PC-9 (cell line): ENCODE measurements around the gene IFI27. TPM values are rescaled to one million over a fixed set of nuclear protein-coding genes. Genes with fewer than 3 reads are reported as not detected.
"Not testable (repeated sequence)": the region's sequence is repeated elsewhere in the genome, so short reads cannot be mapped to it uniquely, and the experiment has no call there.

Source experiments
- BruUV-seq: library from RNA; stranded (reverse); fragments of 400-500 nt; replicated peaks from 2 replicates; lab custom pipeline; 2021; lab: Mats Ljungman, UMichigan
- CTCF ChIA-PET: fragments of 300-600 bp; sonication (Branson Sonifier 250); formaldehyde crosslinking; loops from one replicate; lab custom pipeline; 2022; ENCODE audit warnings: antibody characterized with exemption; lab: Charles Lee
- POLR2A ChIA-PET: fragments of 300-600 bp; sonication (Branson Sonifier 250); formaldehyde crosslinking; loops from one replicate; lab custom pipeline; 2022; ENCODE audit warnings: antibody characterized with exemption; ENCODE audit not compliant: unreplicated experiment; lab: Charles Lee
- DNase-seq, 2 experiments: peaks; one replicate each; pipeline versions ENCODE4 v3.0.0 to v3.0.0-alpha.2; 2015 to 2022; ENCODE audit warnings: mixed read lengths in 1 of 2
- H2AFZ ChIP-seq: fragments of 200-600 bp; sonication (generic); 2 replicates; pipeline ENCODE4 v1.8.1; 2017; ENCODE audit warnings: antibody characterized with exemption
- H3F3A ChIP-seq: fragments of 200-600 bp; sonication (generic); 2 replicates; pipeline ENCODE4 v1.8.1; 2017; ENCODE audit warnings: antibody characterized with exemption, mild to moderate bottlenecking, low read depth; ENCODE audit not compliant: insufficient read depth
- H3K27ac ChIP-seq: fragments of 200-600 bp; sonication (generic); 2 replicates; pipeline ENCODE4 v1.6.1; 2016; ENCODE audit warnings: mixed run types
- H3K27me3 ChIP-seq: fragments of 200-600 bp; sonication (generic); 2 replicates; pipeline ENCODE4 v1.6.1; 2016; ENCODE audit warnings: low read depth, mixed run types; ENCODE audit not compliant: insufficient read depth
- H3K36me3 ChIP-seq: fragments of 200-600 bp; sonication (generic); 2 replicates; pipeline ENCODE4 v1.6.1; 2016; ENCODE audit warnings: low read depth, mixed run types
- H3K4me1 ChIP-seq: fragments of 200-600 bp; sonication (generic); replicated peaks from 2 replicates; pipeline ENCODE4 v1.6.1; 2016; ENCODE audit warnings: mixed run types; ENCODE audit not compliant: insufficient read depth
- H3K4me2 ChIP-seq: fragments of 200-600 bp; sonication (generic); 2 replicates; pipeline ENCODE4 v1.6.1; 2017; ENCODE audit warnings: mixed run types
- H3K4me3 ChIP-seq: fragments of 200-600 bp; sonication (generic); 2 replicates; pipeline ENCODE4 v1.6.1; 2016; ENCODE audit warnings: mixed run types
- H3K79me2 ChIP-seq: fragments of 200-600 bp; sonication (generic); 2 replicates; pipeline ENCODE4 v1.6.1; 2017; ENCODE audit warnings: low read depth, mixed run types
- H3K9me2 ChIP-seq: fragments of 200-600 bp; sonication (generic); 2 replicates; pipeline ENCODE4 v1.8.1; 2017; ENCODE audit warnings: mild to moderate bottlenecking; ENCODE audit not compliant: insufficient read depth
- H3K9me3 ChIP-seq: fragments of 200-600 bp; sonication (generic); 2 replicates; pipeline ENCODE4 v1.8.1; 2016; ENCODE audit warnings: low read depth; ENCODE audit not compliant: insufficient read depth
- H4K20me1 ChIP-seq: fragments of 200-600 bp; sonication (generic); 2 replicates; pipeline ENCODE4 v1.8.1; 2017; ENCODE audit not compliant: insufficient read depth
- EZH2 ChIP-seq: fragments of 200-600 bp; sonication (generic); IDR thresholded peaks from 2 replicates; pipeline ENCODE4 v1.8.0; 2017; ENCODE audit warnings: antibody characterized with exemption, low read depth
- intact Hi-C: fragments of 100-400 bp; cut with micrococcal nuclease; formaldehyde crosslinking; loops from one replicate; pipeline ENCODE4 v1.10.0; 2022; ENCODE audit not compliant: unreplicated experiment
- total RNA-seq: library from RNA; stranded (reverse); gene quantifications from 2 replicates; pipeline ENCODE4 v1.2.3, GENCODE V29; 2021
- TF ChIP-seq, protein P1 (sequence below): fragments of 200-600 bp; sonication (generic); conservative IDR thresholded peaks from 2 replicates; pipeline ENCODE4 v1.6.1; 2017; ENCODE audit warnings: mixed run types, antibody characterized with exemption, mild to moderate bottlenecking, moderate library complexity

The IFI27 gene
- total RNA-seq, 1 experiment from 2014 or later: 1.1 TPM

DNA sequence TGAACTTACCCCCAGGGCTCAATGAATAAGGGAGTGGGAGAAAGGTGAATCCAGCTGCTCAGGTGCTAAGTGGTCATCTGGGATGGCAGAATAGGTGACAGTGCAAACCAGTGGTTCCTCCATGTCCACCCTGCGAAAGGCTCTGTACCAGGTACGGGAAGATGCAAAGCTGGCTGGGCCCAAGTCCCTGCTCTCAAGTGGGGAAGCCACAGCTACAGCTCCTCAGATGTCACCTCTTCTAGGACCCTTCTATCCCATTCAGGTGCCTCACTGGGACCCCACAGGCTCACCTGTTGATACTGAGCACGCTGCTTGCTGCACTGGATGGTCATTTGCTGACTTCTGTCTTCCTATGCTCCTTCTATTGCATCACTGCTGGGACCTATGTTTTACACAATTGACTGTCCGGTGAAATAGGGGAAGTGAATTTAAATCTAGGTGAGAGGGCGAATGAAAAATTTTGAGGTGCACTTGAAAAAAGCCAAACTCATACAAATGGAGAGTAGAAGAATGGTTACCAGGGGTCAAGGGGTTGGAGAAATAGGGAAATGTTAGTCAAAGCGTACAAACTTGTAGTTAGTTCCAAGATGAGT is 43.3 kb downstream of the IFI27 start:
- Histone ChIP-seq H3K9me3 (no peaks in the 10 kb centered on the region), H3K27ac (no peak overlapping the region), H3K36me3 (no peaks in the 10 kb centered on the region), H2AFZ (no peak overlapping the region), H3K4me3 (no peak overlapping the region), H3K4me1 (no peaks in the 10 kb centered on the region), H3F3A (no peaks in the 10 kb centered on the region), H3K4me2 (no peak overlapping the region), H3K27me3 (peaks cover 5% of the 10 kb centered on the region; the same call in 1 of the 2 replicates), H3K79me2 (no peaks in the 10 kb centered on the region), H4K20me1 (no peaks in the 10 kb centered on the region), H3K9me2 (no peaks in the 10 kb centered on the region)
- DNase-seq: no peak
- no peak for TF ChIP-seq EZH2
- TF ChIP-seq, protein P1, sequence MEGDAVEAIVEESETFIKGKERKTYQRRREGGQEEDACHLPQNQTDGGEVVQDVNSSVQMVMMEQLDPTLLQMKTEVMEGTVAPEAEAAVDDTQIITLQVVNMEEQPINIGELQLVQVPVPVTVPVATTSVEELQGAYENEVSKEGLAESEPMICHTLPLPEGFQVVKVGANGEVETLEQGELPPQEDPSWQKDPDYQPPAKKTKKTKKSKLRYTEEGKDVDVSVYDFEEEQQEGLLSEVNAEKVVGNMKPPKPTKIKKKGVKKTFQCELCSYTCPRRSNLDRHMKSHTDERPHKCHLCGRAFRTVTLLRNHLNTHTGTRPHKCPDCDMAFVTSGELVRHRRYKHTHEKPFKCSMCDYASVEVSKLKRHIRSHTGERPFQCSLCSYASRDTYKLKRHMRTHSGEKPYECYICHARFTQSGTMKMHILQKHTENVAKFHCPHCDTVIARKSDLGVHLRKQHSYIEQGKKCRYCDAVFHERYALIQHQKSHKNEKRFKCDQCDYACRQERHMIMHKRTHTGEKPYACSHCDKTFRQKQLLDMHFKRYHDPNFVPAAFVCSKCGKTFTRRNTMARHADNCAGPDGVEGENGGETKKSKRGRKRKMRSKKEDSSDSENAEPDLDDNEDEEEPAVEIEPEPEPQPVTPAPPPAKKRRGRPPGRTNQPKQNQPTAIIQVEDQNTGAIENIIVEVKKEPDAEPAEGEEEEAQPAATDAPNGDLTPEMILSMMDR: no peak
- CTCF ChIA-PET: no interaction called here
- no TSS peak for BruUV-seq
- intact Hi-C loops: no loop called here
- POLR2A ChIA-PET: no interaction called here

DNA sequence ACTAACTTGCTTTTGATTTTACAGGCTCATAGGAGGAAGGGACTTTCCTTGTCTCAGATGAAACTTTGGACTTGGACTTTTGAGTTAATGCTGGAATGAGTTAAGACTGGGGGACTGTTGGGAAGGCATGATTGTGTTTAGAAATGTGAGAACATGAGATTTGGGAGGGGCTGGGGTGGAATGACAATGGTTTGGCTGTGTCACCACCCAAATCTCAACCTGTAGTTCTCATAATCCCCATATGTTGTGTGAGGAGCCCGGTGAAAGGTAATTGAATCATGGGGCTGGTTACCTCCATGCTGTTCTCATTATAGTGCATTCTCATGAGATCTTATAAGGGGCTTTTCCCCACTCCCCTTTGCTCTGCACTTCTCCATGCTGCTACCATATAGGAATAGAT is 45.6 kb downstream of the IFI27 start:
- BruUV-seq, H3K9me3 ChIP-seq: not testable (repeated sequence)

DNA sequence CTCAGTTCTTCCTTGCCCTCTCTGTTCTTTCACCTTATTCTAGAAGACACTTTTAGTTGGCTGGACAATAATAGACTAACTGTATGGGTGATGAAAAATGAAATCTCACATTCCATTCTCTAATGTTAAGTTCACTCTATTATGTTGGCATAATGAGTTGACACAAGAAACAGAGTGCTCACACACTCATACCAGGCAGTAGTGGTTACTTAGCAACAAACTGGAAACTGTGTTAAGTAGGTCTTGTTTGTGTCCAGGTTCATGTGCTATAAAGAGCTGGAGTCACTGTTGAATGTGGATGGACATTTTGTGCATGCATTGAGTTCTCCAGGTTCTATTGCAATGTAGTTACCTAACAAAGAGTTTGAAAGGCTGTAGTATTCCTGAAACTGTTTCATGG is 46.7 kb downstream of the IFI27 start:
- TF ChIP-seq, protein P1: no peak
- no peak for TF ChIP-seq EZH2
- Histone ChIP-seq H3K79me2 (no peaks in the 10 kb centered on the region), H3K4me1 (no peaks in the 10 kb centered on the region), H3K9me3 (no peaks in the 10 kb centered on the region), H3K27me3 (no peaks in the 10 kb centered on the region), H3K36me3 (no peaks in the 10 kb centered on the region), H3K9me2 (no peaks in the 10 kb centered on the region), H2AFZ (no peak overlapping the region), H3K27ac (no peak overlapping the region), H3F3A (no peaks in the 10 kb centered on the region), H3K4me3 (no peak overlapping the region), H4K20me1 (no peaks in the 10 kb centered on the region), H3K4me2 (no peak overlapping the region)
- intact Hi-C loops: no loop called here
- BruUV-seq: no TSS peak
- no peak for DNase-seq
- ChIA-PET POLR2A (no interaction called here), CTCF (no interaction called here)

More for the DNA sequence above, 45.6 kb downstream of the IFI27 start:
- H2AFZ ChIP-seq, H3K4me3 ChIP-seq, CTCF ChIA-PET, H3K4me1 ChIP-seq, H3K36me3 ChIP-seq, intact Hi-C loops, H3F3A ChIP-seq, H4K20me1 ChIP-seq, POLR2A ChIA-PET, H3K9me2 ChIP-seq, H3K27me3 ChIP-seq, DNase-seq, H3K79me2 ChIP-seq, H3K4me2 ChIP-seq, H3K27ac ChIP-seq: not testable (repeated sequence)
